HFF-Myc (cell line): ENCODE measurements around the gene OR51B5.

Experiments
- DNase-seq: peaks from one replicate; pipeline ENCODE4 v3.0.0-alpha.2; 2011; ENCODE audit warnings: low read depth; ENCODE audit errors: extremely low read depth
- H3K4me3 ChIP-seq: replicated peaks from 2 replicates; pipeline ENCODE4 v1.5.1; 2011; ENCODE audit warnings: low read depth, mild to moderate bottlenecking, control low read depth, low read length
- TF ChIP-seq, protein P1 (sequence below): IDR thresholded peaks from 2 replicates; pipeline ENCODE4 v1.5.1; 2012; ENCODE audit warnings: mild to moderate bottlenecking, low read depth, low read length, control low read depth; ENCODE audit errors: missing control alignments

OR51B5 gene

GRCh38 chr11:5343474-5344335 is at the start of gene OR51B5:
Gene OR51B5 (minus strand): TSS chr11:5343524. CDS start chr11:5343524, 0 bp downstream.
- no peak for DNase-seq
- no peak within 1 kb of the TSS for H3K4me3 ChIP-seq
- TF ChIP-seq, protein P1, sequence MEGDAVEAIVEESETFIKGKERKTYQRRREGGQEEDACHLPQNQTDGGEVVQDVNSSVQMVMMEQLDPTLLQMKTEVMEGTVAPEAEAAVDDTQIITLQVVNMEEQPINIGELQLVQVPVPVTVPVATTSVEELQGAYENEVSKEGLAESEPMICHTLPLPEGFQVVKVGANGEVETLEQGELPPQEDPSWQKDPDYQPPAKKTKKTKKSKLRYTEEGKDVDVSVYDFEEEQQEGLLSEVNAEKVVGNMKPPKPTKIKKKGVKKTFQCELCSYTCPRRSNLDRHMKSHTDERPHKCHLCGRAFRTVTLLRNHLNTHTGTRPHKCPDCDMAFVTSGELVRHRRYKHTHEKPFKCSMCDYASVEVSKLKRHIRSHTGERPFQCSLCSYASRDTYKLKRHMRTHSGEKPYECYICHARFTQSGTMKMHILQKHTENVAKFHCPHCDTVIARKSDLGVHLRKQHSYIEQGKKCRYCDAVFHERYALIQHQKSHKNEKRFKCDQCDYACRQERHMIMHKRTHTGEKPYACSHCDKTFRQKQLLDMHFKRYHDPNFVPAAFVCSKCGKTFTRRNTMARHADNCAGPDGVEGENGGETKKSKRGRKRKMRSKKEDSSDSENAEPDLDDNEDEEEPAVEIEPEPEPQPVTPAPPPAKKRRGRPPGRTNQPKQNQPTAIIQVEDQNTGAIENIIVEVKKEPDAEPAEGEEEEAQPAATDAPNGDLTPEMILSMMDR, result no peak

DNA sequence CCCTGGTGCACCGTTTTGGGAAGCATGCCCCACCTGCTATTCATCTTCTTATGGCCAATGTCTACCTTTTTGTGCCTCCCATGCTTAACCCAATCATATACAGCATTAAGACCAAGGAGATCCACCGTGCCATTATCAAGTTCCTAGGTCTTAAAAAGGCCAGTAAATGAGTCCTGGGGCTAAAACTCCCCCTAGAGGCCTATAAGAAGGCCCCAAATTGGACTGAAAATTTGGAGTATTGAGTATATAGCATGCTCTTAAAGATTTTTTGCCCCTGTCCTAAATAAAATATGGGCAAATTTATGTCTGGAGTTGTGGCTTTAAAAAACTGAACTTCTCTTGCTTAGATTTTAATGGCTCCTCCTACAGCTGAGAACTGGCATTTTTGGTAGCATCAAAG is 46.9 kb upstream of the OR51B5 start:
- H3K4me3 ChIP-seq, result no peak overlapping the region
- no peak for DNase-seq
- TF ChIP-seq, protein P1, result no peak

GRCh38 chr11:5384335-5384734 is 41.0 kb upstream of the OR51B5 start:
- TF ChIP-seq, protein P1, result no peak
- no peak overlapping the region for H3K4me3 ChIP-seq
- no peak for DNase-seq

GRCh38 chr11:5383576-5383975 is 40.3 kb upstream of the OR51B5 start, which contains the start of gene OR51M1:
Gene OR51M1 (plus strand): TSS chr11:5383812. CDS start chr11:5389399, 5,587 bp downstream.
- no peak within 1 kb of the TSS for H3K4me3 ChIP-seq
- DNase-seq, result no peak
- TF ChIP-seq, protein P1, result no peak

GRCh38 chr11:5380740-5381342 is 37.5 kb upstream of the OR51B5 start:
- DNase-seq, result peak; percentile 32
- no peak overlapping the region for H3K4me3 ChIP-seq
- TF ChIP-seq, protein P1, result peak; percentile 79

DNA sequence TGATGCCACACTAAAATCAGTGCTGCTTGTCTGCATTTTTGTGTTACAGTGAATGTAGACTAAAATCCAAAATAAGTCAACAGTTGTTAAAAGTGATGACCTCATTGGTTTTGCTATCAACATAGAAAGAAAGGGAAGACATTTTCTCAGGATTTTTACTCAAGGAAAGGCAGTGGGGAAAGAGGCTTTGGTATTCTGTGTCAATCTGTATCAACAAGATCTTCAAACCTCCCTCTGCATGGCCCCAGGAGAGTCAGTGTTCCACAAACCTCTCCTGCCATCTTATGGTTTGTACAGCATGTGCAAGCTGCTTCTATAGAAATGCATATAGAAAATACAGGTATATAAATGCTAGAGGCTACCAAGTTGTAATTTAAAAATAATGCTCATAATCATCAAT is 26.5 kb upstream of the OR51B5 start:
- H3K4me3 ChIP-seq, result no peak overlapping the region
- TF ChIP-seq, protein P1, result peak; percentile 36
- DNase-seq, result no peak
